Upper lobe of right lung (tissue), 1 donor: ENCODE measurements around the gene HBG2. TPM values are rescaled to one million over a fixed set of nuclear protein-coding genes. Genes with fewer than 3 reads are reported as not detected.

ENCODE experiments used
- ATAC-seq: fragments of 200-7000 bp; cut with Tn5 transposase; one replicate; pipeline ENCODE4 v1.9.1; 2020; ENCODE audit warnings: mild to moderate bottlenecking, moderate library complexity
- DNase-seq: peaks from one replicate; pipeline ENCODE4 v3.0.0-alpha.2; 2020
- H3K27ac ChIP-seq: fragments of 200-600 bp; one replicate; pipeline ENCODE4 v1.8.0; 2022
- H3K27me3 ChIP-seq: fragments of 200-600 bp; one replicate; pipeline ENCODE4 v1.8.0; 2022; ENCODE audit warnings: mild to moderate bottlenecking
- H3K36me3 ChIP-seq: fragments of 200-600 bp; one replicate; pipeline ENCODE4 v1.8.0; 2022
- H3K4me1 ChIP-seq: fragments of 200-600 bp; one replicate; pipeline ENCODE4 v1.8.0; 2022
- H3K4me3 ChIP-seq: fragments of 200-600 bp; one replicate; pipeline ENCODE4 v1.8.0; 2022; ENCODE audit warnings: mild to moderate bottlenecking
- H3K9me3 ChIP-seq: fragments of 200-600 bp; one replicate; pipeline ENCODE4 v1.8.0; 2022
- intact Hi-C: fragments of 100-400 bp; cut with DNase I; formaldehyde crosslinking; loops from one replicate; pipeline ENCODE4 v1.11.0; 2022
- total RNA-seq: library from RNA; stranded (reverse); fragmentation: NEBNext Ultra II Directional; extraction: Animal tissue kit (Norgen Biotek cat#: 25700); gene quantifications from one replicate; pipeline ENCODE4 v1.2.1, GENCODE V29; 2021
- TF ChIP-seq, protein P1 (sequence below): fragments of 200-600 bp; IDR thresholded peaks from one replicate; pipeline ENCODE4 v1.8.0; 2022; ENCODE audit warnings: antibody characterized with exemption
- donor health status: DM: no; HTN: yes; CAD: no; lungs with severe emphysema.

HBG2 gene
- total RNA-seq, 1 donor from 2014 or later: 1.0 TPM

DNA sequence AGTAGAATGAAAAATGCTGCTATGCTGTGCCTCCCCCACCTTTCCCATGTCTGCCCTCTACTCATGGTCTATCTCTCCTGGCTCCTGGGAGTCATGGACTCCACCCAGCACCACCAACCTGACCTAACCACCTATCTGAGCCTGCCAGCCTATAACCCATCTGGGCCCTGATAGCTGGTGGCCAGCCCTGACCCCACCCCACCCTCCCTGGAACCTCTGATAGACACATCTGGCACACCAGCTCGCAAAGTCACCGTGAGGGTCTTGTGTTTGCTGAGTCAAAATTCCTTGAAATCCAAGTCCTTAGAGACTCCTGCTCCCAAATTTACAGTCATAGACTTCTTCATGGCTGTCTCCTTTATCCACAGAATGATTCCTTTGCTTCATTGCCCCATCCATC lies 30.1 kb upstream of the HBG2 start:
- Histone ChIP-seq H3K27ac (no peak overlapping the region), H3K27me3 (no peaks in the 10 kb centered on the region), H3K4me1 (no peaks in the 10 kb centered on the region), H3K9me3 (no peaks in the 10 kb centered on the region), H3K36me3 (no peaks in the 10 kb centered on the region), H3K4me3 (no peak overlapping the region)
- no peak for ATAC-seq
- intact Hi-C loops: no loop called here
- no peak for DNase-seq
- TF ChIP-seq, protein P1, sequence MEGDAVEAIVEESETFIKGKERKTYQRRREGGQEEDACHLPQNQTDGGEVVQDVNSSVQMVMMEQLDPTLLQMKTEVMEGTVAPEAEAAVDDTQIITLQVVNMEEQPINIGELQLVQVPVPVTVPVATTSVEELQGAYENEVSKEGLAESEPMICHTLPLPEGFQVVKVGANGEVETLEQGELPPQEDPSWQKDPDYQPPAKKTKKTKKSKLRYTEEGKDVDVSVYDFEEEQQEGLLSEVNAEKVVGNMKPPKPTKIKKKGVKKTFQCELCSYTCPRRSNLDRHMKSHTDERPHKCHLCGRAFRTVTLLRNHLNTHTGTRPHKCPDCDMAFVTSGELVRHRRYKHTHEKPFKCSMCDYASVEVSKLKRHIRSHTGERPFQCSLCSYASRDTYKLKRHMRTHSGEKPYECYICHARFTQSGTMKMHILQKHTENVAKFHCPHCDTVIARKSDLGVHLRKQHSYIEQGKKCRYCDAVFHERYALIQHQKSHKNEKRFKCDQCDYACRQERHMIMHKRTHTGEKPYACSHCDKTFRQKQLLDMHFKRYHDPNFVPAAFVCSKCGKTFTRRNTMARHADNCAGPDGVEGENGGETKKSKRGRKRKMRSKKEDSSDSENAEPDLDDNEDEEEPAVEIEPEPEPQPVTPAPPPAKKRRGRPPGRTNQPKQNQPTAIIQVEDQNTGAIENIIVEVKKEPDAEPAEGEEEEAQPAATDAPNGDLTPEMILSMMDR: no peak

DNA sequence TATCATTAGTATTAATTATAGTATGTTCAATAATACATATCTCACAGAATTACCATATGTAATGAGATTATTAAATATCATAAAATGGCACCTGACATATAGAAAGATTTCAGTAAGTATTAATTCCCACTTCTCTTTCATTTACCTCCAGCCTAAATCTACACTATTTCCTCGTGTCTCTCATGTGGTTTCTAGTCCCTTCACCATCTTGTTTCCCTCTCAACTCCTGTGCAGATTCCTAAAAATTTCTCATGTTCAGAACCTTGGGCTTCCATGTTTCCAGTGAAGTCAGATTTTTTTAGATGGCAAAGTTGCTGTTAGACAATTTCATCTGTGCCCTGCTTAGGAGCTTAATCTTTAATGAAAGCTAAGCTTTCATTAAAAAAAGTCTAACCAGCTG lies 29.3 kb upstream of the HBG2 start:
- H3K27ac ChIP-seq: no peak overlapping the region
- no peak overlapping the region for H3K4me3 ChIP-seq
- H3K4me1 ChIP-seq: no peaks in the 10 kb centered on the region
- ATAC-seq (no peak), DNase-seq (no peak)
- no peaks in the 10 kb centered on the region for H3K9me3 ChIP-seq
- intact Hi-C loops: no loop called here
- no peaks in the 10 kb centered on the region for H3K27me3 ChIP-seq
- H3K36me3 ChIP-seq: no peaks in the 10 kb centered on the region
- TF ChIP-seq, protein P1: no peak

DNA sequence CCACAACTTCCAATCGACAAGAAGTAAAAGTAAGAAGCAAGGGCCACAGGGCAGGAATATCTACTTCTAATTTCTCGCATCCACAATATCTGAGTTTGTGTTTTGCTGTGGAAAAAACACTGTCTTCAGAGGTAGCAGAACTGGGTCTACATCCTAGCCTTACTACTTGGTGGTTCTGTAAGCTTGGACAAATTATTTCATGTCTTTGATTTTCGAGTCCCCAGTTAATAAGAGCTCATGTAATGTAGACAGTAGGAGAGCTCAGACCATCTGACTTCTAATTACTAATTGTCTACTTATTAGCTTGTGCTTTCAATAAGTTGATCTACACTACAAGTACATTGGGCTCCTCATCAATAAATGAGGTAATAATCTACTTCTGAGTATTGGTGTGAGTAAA lies 28.5 kb upstream of the HBG2 start:
- H3K4me3 ChIP-seq: no peak overlapping the region
- H3K27me3 ChIP-seq: no peaks in the 10 kb centered on the region
- intact Hi-C loops: no loop called here
- no peaks in the 10 kb centered on the region for H3K4me1 ChIP-seq
- ATAC-seq: no peak
- H3K9me3 ChIP-seq: no peaks in the 10 kb centered on the region
- TF ChIP-seq, protein P1: no peak
- DNase-seq: no peak
- no peaks in the 10 kb centered on the region for H3K36me3 ChIP-seq
- H3K27ac ChIP-seq: no peak overlapping the region

DNA sequence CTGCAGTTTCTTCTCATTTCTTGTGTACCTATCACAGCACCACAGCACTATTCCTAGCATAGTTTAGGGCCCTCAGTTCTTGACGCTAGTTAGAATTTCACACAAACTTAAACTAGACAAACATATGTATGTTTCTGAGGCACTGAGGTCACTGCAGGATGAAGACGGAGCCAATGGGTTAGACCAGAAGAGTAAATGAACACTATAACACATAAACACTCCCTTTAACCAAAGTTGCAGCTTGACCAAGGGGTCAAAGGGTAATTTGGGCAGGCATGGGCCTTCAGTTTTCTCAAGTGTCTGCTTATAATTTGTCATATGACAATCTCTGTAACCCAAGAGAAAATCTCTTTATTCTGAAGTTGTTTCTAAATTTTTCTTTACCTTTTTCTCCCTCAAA lies 28.0 kb upstream of the HBG2 start:
- intact Hi-C loops: no loop called here
- Histone ChIP-seq H3K4me3 (no peak overlapping the region), H3K27ac (no peak overlapping the region), H3K27me3 (no peaks in the 10 kb centered on the region), H3K4me1 (no peaks in the 10 kb centered on the region), H3K36me3 (no peaks in the 10 kb centered on the region), H3K9me3 (no peaks in the 10 kb centered on the region)
- ATAC-seq: no peak
- TF ChIP-seq, protein P1: no peak
- DNase-seq: no peak

DNA sequence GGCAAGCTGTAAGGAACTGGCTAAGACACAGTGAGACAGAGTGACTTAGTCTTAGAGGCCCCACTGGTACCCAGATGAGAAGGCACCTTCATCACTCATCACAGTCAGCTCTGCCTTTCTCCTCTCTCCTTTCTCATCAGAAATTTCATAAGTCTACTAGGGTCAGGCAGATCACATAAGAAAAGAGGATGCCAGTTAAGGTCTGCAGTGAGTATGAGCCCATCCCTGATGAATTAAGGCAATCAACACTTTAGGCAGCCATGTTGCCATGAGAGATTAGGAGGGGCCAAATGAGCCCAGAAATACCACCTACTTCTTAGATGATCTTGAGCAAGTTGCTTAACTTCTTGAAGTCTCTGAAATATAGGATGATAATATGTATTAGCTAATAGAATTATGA lies 27.0 kb upstream of the HBG2 start:
- Histone ChIP-seq H3K9me3 (no peaks in the 10 kb centered on the region), H3K4me1 (no peaks in the 10 kb centered on the region), H3K27me3 (no peaks in the 10 kb centered on the region), H3K36me3 (no peaks in the 10 kb centered on the region), H3K4me3 (no peak overlapping the region), H3K27ac (no peak overlapping the region)
- ATAC-seq (no peak), DNase-seq (no peak)
- intact Hi-C loops: no loop called here
- TF ChIP-seq, protein P1: no peak

DNA sequence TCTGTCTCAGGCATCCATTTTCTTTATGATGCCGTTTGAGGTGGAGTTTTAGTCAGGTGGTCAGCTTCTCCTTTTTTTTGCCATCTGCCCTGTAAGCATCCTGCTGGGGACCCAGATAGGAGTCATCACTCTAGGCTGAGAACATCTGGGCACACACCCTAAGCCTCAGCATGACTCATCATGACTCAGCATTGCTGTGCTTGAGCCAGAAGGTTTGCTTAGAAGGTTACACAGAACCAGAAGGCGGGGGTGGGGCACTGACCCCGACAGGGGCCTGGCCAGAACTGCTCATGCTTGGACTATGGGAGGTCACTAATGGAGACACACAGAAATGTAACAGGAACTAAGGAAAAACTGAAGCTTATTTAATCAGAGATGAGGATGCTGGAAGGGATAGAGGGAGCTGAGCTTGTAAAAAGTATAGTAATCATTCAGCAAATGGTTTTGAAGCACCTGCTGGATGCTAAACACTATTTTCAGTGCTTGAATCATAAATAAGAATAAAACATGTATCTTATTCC lies 26.1 kb upstream of the HBG2 start:
- intact Hi-C loops: no loop called here
- Histone ChIP-seq H3K27me3 (no peaks in the 10 kb centered on the region), H3K4me1 (no peaks in the 10 kb centered on the region), H3K9me3 (no peaks in the 10 kb centered on the region), H3K4me3 (no peak overlapping the region), H3K36me3 (no peaks in the 10 kb centered on the region), H3K27ac (no peak overlapping the region)
- DNase-seq (no peak), ATAC-seq (peak; percentile 55)
- TF ChIP-seq, protein P1: no peak
